ENCODE results near the gene MRPL17. TPM values are rescaled to one million over a fixed set of nuclear protein-coding genes. Genes with fewer than 3 reads are reported as not detected.

MRPL17 gene
- total and polyA plus RNA-seq, 2 of the 13 experiments (the other 11 are each of a cell fraction or from before 2014, with no cell fraction given), result 59.4 to 90.0 TPM

GRCh38 chr11:6682936-6683861 lies at the start of gene MRPL17 (continued):
- TF ChIP-seq SPEN (CRISPR knock-in tag; IDR thresholded peaks at IDR 0.05; ENCODE audit: low read depth) (peak; percentile 91), PBX3 (CRISPR knock-in tag; IDR thresholded peaks at IDR 0.05; ENCODE audit: borderline replicate concordance) (no peak), BATF2 (CRISPR knock-in tag; IDR thresholded peaks at IDR 0.05) (peak; percentile 81), JUN (CRISPR knock-in tag; IDR thresholded peaks at IDR 0.05) (0 out of 2 replicates have a peak, but pooled peaks have one; percentile 33), ZNF513 (CRISPR knock-in tag; conservative IDR thresholded peaks at IDR 0.05) (no peak), ZBTB8A (CRISPR knock-in tag; IDR thresholded peaks at IDR 0.05; ENCODE audit: borderline replicate concordance, low read depth) (peak; percentile 22; the same call in 1 of the 2 replicates), TARDBP (CRISPR knock-in tag; IDR thresholded peaks at IDR 0.05) (peak; percentile 90), SSRP1 (CRISPR knock-in tag; IDR thresholded peaks at IDR 0.05) (no peak), ZNF713 (CRISPR knock-in tag; IDR thresholded peaks at IDR 0.05) (peak; percentile 86; the same call in 1 of the 2 replicates), ZNF724P (CRISPR knock-in tag; IDR thresholded peaks at IDR 0.05; ENCODE audit: borderline replicate concordance) (0 out of 2 replicates have a peak, but pooled peaks have one; percentile 46), BHLHE40 (IDR thresholded peaks at IDR 0.05; ENCODE audit: low read length) (0 out of 2 replicates have a peak, but pooled peaks have one; percentile 25), THAP7 (CRISPR knock-in tag; IDR thresholded peaks at IDR 0.05) (no peak; the same call in 1 of the 2 replicates), SOX13 (IDR thresholded peaks at IDR 0.05) (no peak), SOX13 (CRISPR knock-in tag; conservative IDR thresholded peaks at IDR 0.05 in 1 of 2, IDR thresholded peaks at IDR 0.05 in 1 of 2) (no peak; a peak in 1 of 4 replicates), HDAC1 (CRISPR knock-in tag; IDR thresholded peaks at IDR 0.05) (peak; percentile 93; the same call in 1 of the 2 replicates), RARA (CRISPR knock-in tag; IDR thresholded peaks at IDR 0.05) (no peak), IKZF5 (CRISPR knock-in tag; IDR thresholded peaks at IDR 0.05) (peak; percentile 90), MBD4 (IDR thresholded peaks at IDR 0.05; ENCODE audit: borderline replicate concordance, low read length) (no peak), USF2 (IDR thresholded peaks at IDR 0.05; ENCODE audit: low read depth, low read length) (no peak), USF2 (CRISPR knock-in tag; IDR thresholded peaks at IDR 0.05; ENCODE audit: borderline replicate concordance) (no peak; the same call in 1 of the 2 replicates)

All from HepG2 (cell line).